ENCODE data around the gene RBM28.

RBM28 gene

DNA sequence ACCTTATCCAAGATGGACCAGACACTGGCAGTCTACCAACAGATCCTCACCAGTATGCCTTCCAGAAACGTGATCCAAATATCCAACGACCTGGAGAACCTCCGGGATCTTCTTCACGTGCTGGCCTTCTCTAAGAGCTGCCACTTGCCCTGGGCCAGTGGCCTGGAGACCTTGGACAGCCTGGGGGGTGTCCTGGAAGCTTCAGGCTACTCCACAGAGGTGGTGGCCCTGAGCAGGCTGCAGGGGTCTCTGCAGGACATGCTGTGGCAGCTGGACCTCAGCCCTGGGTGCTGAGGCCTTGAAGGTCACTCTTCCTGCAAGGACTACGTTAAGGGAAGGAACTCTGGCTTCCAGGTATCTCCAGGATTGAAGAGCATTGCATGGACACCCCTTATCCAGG is 89.2 kb downstream of the RBM28 start:
- Mint-ChIP-seq H3K4me1 (no peaks in the 10 kb centered on the region), H3K9me3 (no peaks in the 10 kb centered on the region), H3K27me3 (peaks cover 39% of the 10 kb centered on the region)

DNA sequence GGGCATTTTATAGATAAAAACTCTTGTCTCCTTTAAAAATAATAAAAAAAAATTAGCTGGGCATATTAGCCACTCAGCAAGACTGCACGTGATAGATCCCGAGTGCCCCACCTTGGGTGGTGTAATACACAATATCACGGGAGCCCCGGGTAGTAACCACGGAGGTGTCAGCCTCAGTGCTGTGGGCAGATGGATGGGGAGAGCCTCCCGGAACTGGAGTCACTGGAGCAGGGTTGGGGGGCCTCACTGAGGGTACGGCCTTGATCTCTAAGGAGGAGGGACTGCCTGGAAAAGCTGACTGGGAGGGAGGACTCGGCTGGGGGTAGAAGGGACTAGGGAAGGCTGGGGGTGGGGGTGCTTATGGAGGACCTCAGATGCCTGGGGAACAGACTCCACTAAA is 90.0 kb downstream of the RBM28 start:
- Mint-ChIP-seq H3K27ac (no peak overlapping the region), H3K4me3 (no peak overlapping the region), H3K9me3 (no peaks in the 10 kb centered on the region), H3K36me3 (no peaks in the 10 kb centered on the region), H3K4me1 (no peaks in the 10 kb centered on the region), H3K27me3 (peaks cover 32% of the 10 kb centered on the region)
- ATAC-seq = no peak

More for the DNA sequence above, 89.2 kb downstream of the RBM28 start:
- Mint-ChIP-seq H3K4me3 (no peak overlapping the region), H3K36me3 (no peaks in the 10 kb centered on the region), H3K27ac (no peak overlapping the region)
- no peak for ATAC-seq

DNA sequence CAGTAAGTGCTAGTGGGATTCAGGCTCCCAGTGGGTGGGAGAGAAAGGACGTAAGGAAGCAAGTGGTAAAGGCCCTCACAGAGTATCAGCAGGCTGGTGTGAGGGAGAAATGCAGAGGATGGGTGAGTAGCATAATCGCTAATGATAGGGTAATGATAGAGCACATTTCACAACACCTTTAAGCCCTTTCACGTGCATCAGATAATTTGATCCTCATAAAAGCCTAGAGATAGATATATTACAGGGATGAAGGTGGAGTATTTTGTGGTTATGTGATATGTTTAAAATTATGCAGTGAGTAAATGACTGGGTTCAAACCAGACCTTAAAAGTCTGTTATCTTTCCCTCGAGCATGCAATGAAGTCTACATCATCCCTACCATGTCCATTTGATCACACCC is 92.4 kb downstream of the RBM28 start:
- no peaks in the 10 kb centered on the region for H3K9me3 Mint-ChIP-seq
- H3K36me3 Mint-ChIP-seq = no peaks in the 10 kb centered on the region
- H3K4me1 Mint-ChIP-seq = no peaks in the 10 kb centered on the region
- no peak overlapping the region for H3K27ac Mint-ChIP-seq
- H3K4me3 Mint-ChIP-seq = no peak overlapping the region
- no peak for ATAC-seq
- H3K27me3 Mint-ChIP-seq = peaks cover 21% of the 10 kb centered on the region
